Immature natural killer cell (primary cell): ENCODE results near the gene TET3. TPM values are rescaled to one million over a fixed set of nuclear protein-coding genes. Genes with fewer than 3 reads are reported as not detected.
A peak's percentile ranks its signal among the peaks of the same experiment; 100 is the strongest.

Experiments
- DNase-seq, 3 donors: peaks; one replicate each; pipeline ENCODE4 v3.0.0; 2022; ENCODE audit warnings: mixed read lengths in 1 of 3
- H3K27ac Mint-ChIP-seq, 6 donors: one replicate each; pipeline ENCODE4 v1.8.0; 2020; ENCODE audit warnings: mixed read lengths in 6 of 6, mild to moderate bottlenecking in 5 of 6, inconsistent platforms in 4 of 6, moderate library complexity in 3 of 6
- H3K27me3 Mint-ChIP-seq, 3 donors: one replicate each; pipeline ENCODE4 v1.8.0; 2020 to 2021; ENCODE audit warnings: low read depth in 3 of 3, mild to moderate bottlenecking in 3 of 3, mixed read lengths in 3 of 3, moderate library complexity in 3 of 3, inconsistent platforms in 1 of 3
- H3K36me3 Mint-ChIP-seq, 3 donors: one replicate each; pipeline ENCODE4 v1.8.0; 2020; ENCODE audit warnings: mixed read lengths in 3 of 3, inconsistent platforms in 2 of 3, mild to moderate bottlenecking in 2 of 3
- H3K4me1 Mint-ChIP-seq, 2 donors: one replicate each; pipeline ENCODE4 v1.8.0; 2020; ENCODE audit warnings: inconsistent platforms in 2 of 2, mild to moderate bottlenecking in 2 of 2, mixed read lengths in 2 of 2, moderate library complexity in 1 of 2
- H3K4me3 Mint-ChIP-seq, 5 donors: one replicate each; pipeline ENCODE4 v1.8.0; 2020; ENCODE audit warnings: mild to moderate bottlenecking in 5 of 5, mixed read lengths in 5 of 5, inconsistent platforms in 3 of 5, moderate library complexity in 3 of 5
- H3K9me3 Mint-ChIP-seq, 6 donors: one replicate each; pipeline ENCODE4 v1.8.0; 2020; ENCODE audit warnings: mild to moderate bottlenecking in 6 of 6, mixed read lengths in 6 of 6, inconsistent platforms in 4 of 6, moderate library complexity in 3 of 6
- polyA plus RNA-seq, 3 donors: library from polyadenylated mRNA; unstranded; fragments of 300-500 nt; fragmentation: Illumina TruSeq; gene quantifications; one replicate each; pipeline ENCODE4 v1.2.3, GENCODE V29; 2021

Gene TET3
- polyA plus RNA-seq, 3 donors from 2014 or later, result 0.16 to 1.2 TPM; not detected in 1

DNA sequence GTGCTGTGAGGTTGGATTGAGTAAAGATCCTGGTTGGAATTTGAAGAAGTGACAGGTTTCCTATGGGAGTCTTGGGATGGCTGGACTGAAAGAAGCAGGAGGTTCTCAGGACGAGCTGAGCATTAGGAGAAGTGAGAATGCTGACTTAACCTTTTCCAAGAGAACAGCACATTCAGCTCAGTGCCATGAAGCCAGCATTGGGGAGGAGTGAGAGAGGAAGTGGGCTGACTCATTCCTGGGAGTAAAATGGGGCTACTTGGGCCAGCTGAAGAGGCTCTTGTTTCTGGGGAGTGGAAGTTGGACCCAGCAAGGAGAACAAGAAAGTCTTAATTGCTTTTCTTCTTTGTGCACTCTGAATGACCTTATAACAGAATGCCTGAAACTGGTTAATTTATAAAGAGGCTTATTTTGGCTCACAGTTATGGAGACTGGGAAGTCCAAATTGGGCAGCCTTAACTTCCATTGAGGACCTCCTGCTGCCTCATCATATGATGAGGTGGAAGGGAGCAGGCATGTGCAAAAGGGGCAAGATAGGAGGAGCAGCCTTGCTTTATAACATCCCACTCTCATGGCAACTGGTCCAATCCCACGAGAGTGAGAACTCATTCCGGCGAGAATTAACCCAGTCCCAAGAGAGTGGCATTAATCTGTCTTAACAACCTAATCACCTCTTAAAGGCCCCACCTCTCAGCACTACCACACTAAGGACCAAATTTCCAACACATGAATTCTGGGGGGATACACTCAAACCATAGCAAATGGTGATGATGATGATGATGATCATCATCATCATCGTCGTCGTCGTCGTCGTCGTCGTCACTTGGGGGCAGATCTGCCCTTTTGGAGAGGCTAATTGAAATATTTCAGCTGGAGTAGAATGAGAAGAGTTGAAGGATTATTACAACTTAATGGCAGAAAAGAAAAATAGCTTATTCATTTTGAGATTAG, 31.9 kb upstream of the TET3 start:
- no peaks in the 10 kb centered on the region for H3K9me3 Mint-ChIP-seq
- no peak overlapping the region for H3K4me3 Mint-ChIP-seq
- H3K27me3 Mint-ChIP-seq, result peaks cover 0 to 3% (median 2%) of the 10 kb centered on the region in 3 donors
- H3K27ac Mint-ChIP-seq, result peak overlapping the region in 3 of 6 donors; percentile 27 to 68 (median 58)
- no peak for DNase-seq
- H3K36me3 Mint-ChIP-seq, result peaks cover 42 to 68% (median 47%) of the 10 kb centered on the region in 3 donors
- peaks cover 16 to 20% of the 10 kb centered on the region in 2 donors for H3K4me1 Mint-ChIP-seq

- Mint-ChIP-seq H3K27ac (peak overlapping the region in 2 of 6 donors; percentile 26 to 73), H3K27me3 (peaks cover 0 to 3% (median 2%) of the 10 kb centered on the region in 3 donors), H3K9me3 (no peaks in the 10 kb centered on the region), H3K4me3 (no peak overlapping the region), H3K36me3 (peaks cover 49 to 69% (median 58%) of the 10 kb centered on the region in 3 donors), H3K4me1 (peaks cover 3 to 7% of the 10 kb centered on the region in 2 donors)
- DNase-seq, result no peak
Observed at GRCh38 chr2:73956218-73956865, 28.4 kb upstream of the TET3 start.

- Mint-ChIP-seq H3K4me3 (no peak overlapping the region), H3K4me1 (peaks cover 0 to 2% of the 10 kb centered on the region in 2 donors), H3K9me3 (no peaks in the 10 kb centered on the region), H3K27me3 (no peaks in the 10 kb centered on the region), H3K36me3 (peaks cover 26 to 48% (median 39%) of the 10 kb centered on the region in 3 donors), H3K27ac (no peak overlapping the region)
- DNase-seq, result no peak
Observed at GRCh38 chr2:73961274-73961673, 23.4 kb upstream of the TET3 start.

GRCh38 chr2:73961823-73962615, 22.7 kb upstream of the TET3 start:
- no peak overlapping the region for H3K4me3 Mint-ChIP-seq
- no peak overlapping the region for H3K27ac Mint-ChIP-seq
- no peaks in the 10 kb centered on the region for H3K9me3 Mint-ChIP-seq

GRCh38 chr2:73962798-73963197, 21.9 kb upstream of the TET3 start:
- Mint-ChIP-seq H3K27ac (peak overlapping the region in 1 of 6 donors; percentile 59), H3K27me3 (no peaks in the 10 kb centered on the region), H3K4me3 (no peak overlapping the region), H3K4me1 (no peaks in the 10 kb centered on the region), H3K36me3 (peaks cover 20 to 37% (median 29%) of the 10 kb centered on the region in 3 donors), H3K9me3 (no peaks in the 10 kb centered on the region)
- no peak for DNase-seq

More at GRCh38 chr2:73961823-73962615, 22.7 kb upstream of the TET3 start:
- Mint-ChIP-seq H3K36me3 (peaks cover 22 to 41% (median 32%) of the 10 kb centered on the region in 3 donors), H3K4me1 (peaks cover 0 to under 1% of the 10 kb centered on the region in 2 donors), H3K27me3 (no peaks in the 10 kb centered on the region)
- no peak for DNase-seq

DNA sequence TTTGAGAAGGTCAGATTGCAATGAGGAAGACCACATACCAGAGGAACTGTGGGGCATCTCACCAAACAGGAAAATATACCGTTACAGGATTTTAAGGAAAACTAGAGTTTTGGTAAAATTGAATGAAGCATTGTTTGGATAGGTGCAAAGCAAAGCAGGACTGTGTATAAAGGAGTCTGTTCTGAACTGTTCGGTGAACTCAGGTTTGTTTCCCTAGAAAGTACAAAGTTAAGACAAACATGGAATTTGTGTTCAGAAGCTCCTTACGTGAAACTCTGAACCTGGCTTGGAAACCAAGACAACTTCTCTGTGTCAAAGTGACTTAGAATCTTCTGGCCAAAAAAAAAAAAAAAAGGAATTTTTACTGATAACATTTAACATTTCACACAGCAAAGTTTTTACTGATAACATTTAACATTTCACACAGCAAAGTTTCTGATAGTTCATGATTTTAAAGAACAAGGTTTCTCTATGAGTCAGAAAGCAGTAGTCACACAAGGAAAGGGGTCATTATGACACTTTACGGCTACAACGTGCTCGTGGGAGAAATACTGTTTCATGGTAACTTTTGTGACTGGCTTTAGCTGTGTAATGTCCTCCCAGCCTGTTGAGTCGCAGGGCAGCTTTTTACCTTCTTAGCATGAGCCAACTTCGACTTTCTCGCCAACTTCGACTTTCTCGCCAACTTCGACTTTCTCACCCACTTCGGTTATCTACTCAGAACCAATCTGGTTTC, 21.2 kb upstream of the TET3 start:
- H3K4me1 Mint-ChIP-seq, result no peaks in the 10 kb centered on the region
- no peak for DNase-seq
- peaks cover 0 to 2% (median 0%) of the 10 kb centered on the region in 3 donors for H3K27me3 Mint-ChIP-seq
- peak overlapping the region in 2 of 6 donors; percentile 31 to 50 for H3K27ac Mint-ChIP-seq
- H3K4me3 Mint-ChIP-seq, result peak overlapping the region in 1 of 5 donors; percentile 3
- H3K36me3 Mint-ChIP-seq, result peaks cover 16 to 31% (median 22%) of the 10 kb centered on the region in 3 donors
- no peaks in the 10 kb centered on the region for H3K9me3 Mint-ChIP-seq

GRCh38 chr2:73964223-73964622, 20.5 kb upstream of the TET3 start:
- H3K4me3 Mint-ChIP-seq, result peak overlapping the region in 1 of 5 donors; percentile 10
- DNase-seq, result no peak
- H3K36me3 Mint-ChIP-seq, result peaks cover 9 to 24% (median 15%) of the 10 kb centered on the region in 3 donors
- H3K27me3 Mint-ChIP-seq, result peaks cover 0 to 2% (median 0%) of the 10 kb centered on the region in 3 donors
- no peaks in the 10 kb centered on the region for H3K9me3 Mint-ChIP-seq
- peak overlapping the region in 1 of 6 donors; percentile 50 for H3K27ac Mint-ChIP-seq
- H3K4me1 Mint-ChIP-seq, result peaks cover 3 to 4% of the 10 kb centered on the region in 2 donors

DNA sequence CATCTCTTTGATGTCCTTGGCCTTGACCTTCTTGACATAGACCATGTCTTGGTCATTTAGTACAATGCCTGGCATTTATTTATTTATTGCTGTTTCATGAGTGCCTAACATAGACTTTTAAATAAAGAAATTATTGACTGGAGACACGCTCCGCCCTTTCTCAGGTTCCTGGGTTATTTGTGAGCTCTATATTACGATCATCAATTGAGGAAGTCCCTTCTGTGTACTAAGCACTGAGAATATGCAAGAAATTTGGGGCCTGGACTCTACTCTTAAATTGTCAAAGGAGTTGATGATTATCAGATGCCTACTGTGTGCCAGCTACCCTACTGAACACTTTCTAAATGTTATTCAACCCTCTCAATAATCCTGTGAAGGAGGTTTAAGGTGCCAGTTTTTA, 19.7 kb upstream of the TET3 start:
- Mint-ChIP-seq H3K27ac (no peak overlapping the region), H3K4me3 (no peak overlapping the region), H3K4me1 (peaks cover 10 to 11% of the 10 kb centered on the region in 2 donors), H3K9me3 (no peaks in the 10 kb centered on the region), H3K36me3 (peaks cover 3 to 17% (median 9%) of the 10 kb centered on the region in 3 donors), H3K27me3 (peaks cover 0 to 2% (median 0%) of the 10 kb centered on the region in 3 donors)
- no peak for DNase-seq

DNA sequence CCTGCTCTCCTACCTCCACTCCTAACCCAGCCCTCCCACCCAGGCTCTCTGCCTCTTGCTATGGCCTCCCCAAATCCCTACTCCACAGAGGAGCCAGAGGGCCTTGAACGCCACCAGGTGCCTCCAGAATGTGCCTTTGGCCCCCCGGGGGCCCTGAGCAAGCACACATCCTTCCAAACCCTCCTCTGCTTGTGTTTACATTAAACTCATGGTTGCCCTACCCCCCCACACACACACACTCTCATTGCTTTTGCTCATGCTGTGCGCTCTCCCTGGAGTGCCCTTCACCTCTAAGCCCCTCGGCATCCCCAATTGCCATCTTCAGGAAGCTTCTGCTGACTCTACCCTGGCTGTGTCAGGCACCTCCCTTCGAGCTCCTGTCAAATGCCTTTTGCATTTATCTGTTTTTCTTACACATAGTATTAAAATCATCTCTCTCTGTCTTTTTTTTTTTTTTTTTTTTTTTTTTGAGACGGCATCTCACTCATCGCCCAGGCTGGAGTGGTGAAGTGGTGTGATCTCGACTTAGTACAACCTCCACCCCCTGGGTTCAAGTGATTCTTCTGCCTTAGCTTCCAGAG, 16.3 kb upstream of the TET3 start:
- Mint-ChIP-seq H3K9me3 (no peaks in the 10 kb centered on the region), H3K27ac (peak overlapping the region in 3 of 6 donors; percentile 40 to 55 (median 42)), H3K27me3 (peaks cover 5 to 10% (median 7%) of the 10 kb centered on the region in 3 donors), H3K36me3 (no peaks in the 10 kb centered on the region), H3K4me3 (no peak overlapping the region), H3K4me1 (peaks cover 42 to 44% of the 10 kb centered on the region in 2 donors)
- no peak for DNase-seq

- Mint-ChIP-seq H3K4me1 (peaks cover 42 to 44% of the 10 kb centered on the region in 2 donors), H3K4me3 (peak overlapping the region in 3 of 5 donors; percentile 10 to 42 (median 39)), H3K36me3 (no peaks in the 10 kb centered on the region), H3K9me3 (no peaks in the 10 kb centered on the region), H3K27me3 (peaks cover 5 to 10% (median 7%) of the 10 kb centered on the region in 3 donors), H3K27ac (peak overlapping the region in 4 of 6 donors; percentile 32 to 95 (median 76))
- no peak for DNase-seq
Observed at GRCh38 chr2:73969356-73969755, 15.4 kb upstream of the TET3 start.

GRCh38 chr2:73970141-73970803, 14.4 kb upstream of the TET3 start:
- peak overlapping the region; percentile 80 to 95 (median 92) for H3K27ac Mint-ChIP-seq
- H3K36me3 Mint-ChIP-seq, result no peaks in the 10 kb centered on the region
- peak overlapping the region; percentile 66 to 85 (median 78) for H3K4me3 Mint-ChIP-seq
- no peaks in the 10 kb centered on the region for H3K9me3 Mint-ChIP-seq
- peaks cover 42 to 44% of the 10 kb centered on the region in 2 donors for H3K4me1 Mint-ChIP-seq
- peaks cover 5 to 10% (median 7%) of the 10 kb centered on the region in 3 donors for H3K27me3 Mint-ChIP-seq
- DNase-seq, result peak in 1 of 3 donors; percentile 17
